H1 (cell line): Measurements from ENCODE around the gene DENND1A. TPM values are rescaled to one million over a fixed set of nuclear protein-coding genes. Genes with fewer than 3 reads are reported as not detected.

Source experiments
- CTCF ChIA-PET: fragments of 300-600 bp; sonication (Branson Sonifier 250); formaldehyde crosslinking; loops from one replicate; lab custom pipeline; 2021; ENCODE audit not compliant: partially characterized antibody; lab: Charles Lee
- POLR2A ChIA-PET: fragments of 300-600 bp; sonication (Branson Sonifier 250); formaldehyde crosslinking; loops from one replicate; lab custom pipeline; 2021; ENCODE audit warnings: inconsistent platforms; ENCODE audit not compliant: partially characterized antibody; lab: Charles Lee
- DNase-seq, 2 experiments: peaks; one replicate each; pipeline versions ENCODE4 v3.0.0 to v3.0.0-alpha.2; 2010 to 2022; ENCODE audit warnings: low spot score in 2 of 2, low read depth in 1 of 2, mixed read lengths in 1 of 2
- FAIRE-seq: peaks from 2 replicates; lab custom pipeline; 2011; peaks lifted over from hg19 to GRCh38; lab: Jason Lieb, UNC
- H2AFZ ChIP-seq: 2 replicates; pipeline ENCODE4 v1.8.1; 2012; ENCODE audit warnings: low read length, inconsistent platforms
- H2AK5ac ChIP-seq: 2 replicates; pipeline ENCODE4 v1.6.1; 2013; ENCODE audit warnings: low read depth, low read length
- H2BK120ac ChIP-seq: replicated peaks from 2 replicates; pipeline ENCODE3; 2013; ENCODE audit warnings: low read depth, low read length, inconsistent platforms
- H2BK12ac ChIP-seq: 2 replicates; pipeline ENCODE4 v1.6.1; 2013; ENCODE audit warnings: low read depth, low read length
- H2BK15ac ChIP-seq: 2 replicates; pipeline ENCODE4 v1.6.1; 2013; ENCODE audit warnings: low read length
- H2BK20ac ChIP-seq: 2 replicates; pipeline ENCODE4 v1.6.1; 2013; ENCODE audit warnings: low read length
- H2BK5ac ChIP-seq: 2 replicates; pipeline ENCODE4 v1.6.1; 2013; ENCODE audit warnings: low read depth, low read length
- H3K14ac ChIP-seq: 2 replicates; pipeline ENCODE4 v1.6.1; 2013; ENCODE audit warnings: inconsistent platforms; ENCODE audit not compliant: insufficient read length
- H3K18ac ChIP-seq: 2 replicates; pipeline ENCODE4 v1.6.1; 2013; ENCODE audit warnings: low read length; ENCODE audit errors: extremely low read depth
- H3K23ac ChIP-seq: 2 replicates; pipeline ENCODE4 v1.6.1; 2013; ENCODE audit warnings: inconsistent platforms; ENCODE audit not compliant: insufficient read length
- H3K23me2 ChIP-seq: 2 replicates; pipeline ENCODE4 v1.6.1; 2013; ENCODE audit warnings: low read depth, low read length
- H3K27ac ChIP-seq: 2 replicates; pipeline ENCODE4 v1.6.1; 2011; ENCODE audit warnings: low read depth, low read length, inconsistent platforms
- H3K27me3 ChIP-seq, 4 experiments: replicated peaks in 1 of 4; 1 replicate in 1 of 4; 2 replicates in 3 of 4; pipeline versions ENCODE4 v1.6.1 to v1.8.1; 2011 to 2013; ENCODE audit warnings: low read length in 3 of 4, mild to moderate bottlenecking in 3 of 4, inconsistent platforms in 2 of 4, mixed read lengths in 2 of 4, moderate library complexity in 1 of 4; ENCODE audit not compliant: control insufficient read depth in 3 of 4, insufficient read depth in 3 of 4; ENCODE audit errors: extremely low read depth in 1 of 4
- H3K36me3 ChIP-seq, 4 experiments: 2 replicates each; pipeline versions ENCODE4 v1.6.1 to v1.8.1; 2011 to 2013; ENCODE audit warnings: mild to moderate bottlenecking in 4 of 4, low read length in 3 of 4, moderate library complexity in 2 of 4, control low read depth in 1 of 4, inconsistent platforms in 1 of 4; ENCODE audit not compliant: insufficient read depth in 4 of 4, control insufficient read depth in 2 of 4
- H3K4ac ChIP-seq: replicated peaks from 2 replicates; pipeline ENCODE3; 2013; ENCODE audit warnings: low read length, low read depth, mixed read lengths, inconsistent platforms; ENCODE audit not compliant: insufficient read length
- H3K4me1 ChIP-seq, 4 experiments: replicated peaks in 1 of 4; 1 replicate in 1 of 4; 2 replicates in 3 of 4; pipeline versions ENCODE4 v1.6.1 to v1.8.1; 2011 to 2013; ENCODE audit warnings: low read length in 3 of 4, inconsistent platforms in 2 of 4, mixed read lengths in 1 of 4; ENCODE audit not compliant: insufficient read depth in 4 of 4, control insufficient read depth in 3 of 4
- H3K4me2 ChIP-seq, 2 experiments: 2 replicates each; pipeline versions ENCODE4 v1.6.1 to v1.8.1; 2011 to 2013; ENCODE audit warnings: low read depth in 2 of 2, low read length in 2 of 2, control low read depth in 1 of 2, inconsistent platforms in 1 of 2, mild to moderate bottlenecking in 1 of 2; ENCODE audit not compliant: insufficient read depth in 1 of 2
- H3K4me3 ChIP-seq, 4 experiments: fragments of 200-600, 300-600 bp in 1 of 4; sonication (generic), shearing (Covaris generic), sonication (Bioruptor Twin) in 1 of 4; 2 replicates each; pipeline versions ENCODE4 v1.5.1 to v1.8.1; 2011 to 2016; ENCODE audit warnings: low read length in 4 of 4, low read depth in 3 of 4, control low read depth in 2 of 4, inconsistent platforms in 2 of 4, mild to moderate bottlenecking in 2 of 4, mixed read lengths in 1 of 4, moderate library complexity in 1 of 4; ENCODE audit not compliant: insufficient read depth in 2 of 4; ENCODE audit errors: extremely low read depth in 1 of 4
- H3K56ac ChIP-seq: replicated peaks from 2 replicates; pipeline ENCODE3; 2013; ENCODE audit warnings: low read depth, mild to moderate bottlenecking, mixed read lengths, low read length, inconsistent platforms; ENCODE audit not compliant: insufficient read length
- H3K79me1 ChIP-seq: 2 replicates; pipeline ENCODE4 v1.6.1; 2013; ENCODE audit warnings: low read depth, low read length, control low read depth
- H3K79me2 ChIP-seq, 2 experiments: 2 replicates each; pipeline versions ENCODE4 v1.6.1 to v1.8.1; 2012 to 2013; ENCODE audit warnings: low read length in 2 of 2, mild to moderate bottlenecking in 2 of 2, inconsistent platforms in 1 of 2; ENCODE audit not compliant: insufficient read depth in 2 of 2, control insufficient read depth in 1 of 2
- H3K9ac ChIP-seq, 4 experiments: replicated peaks in 1 of 4; 1 replicate in 1 of 4; 2 replicates in 3 of 4; pipeline versions ENCODE4 v1.6.1 to v1.8.1; 2011 to 2013; ENCODE audit warnings: low read depth in 3 of 4, low read length in 3 of 4, control low read depth in 2 of 4, mild to moderate bottlenecking in 2 of 4, moderate library complexity in 2 of 4, inconsistent platforms in 1 of 4; ENCODE audit errors: extremely low read depth in 1 of 4
- H3K9me3 ChIP-seq, 2 experiments: 2 replicates each; pipeline versions ENCODE4 v1.6.1 to v1.8.1; 2012 to 2013; ENCODE audit warnings: mild to moderate bottlenecking in 2 of 2, moderate library complexity in 2 of 2, control low read depth in 1 of 2, inconsistent platforms in 1 of 2, low read depth in 1 of 2, low read length in 1 of 2, mixed read lengths in 1 of 2; ENCODE audit not compliant: insufficient read depth in 2 of 2
- H4K20me1 ChIP-seq, 2 experiments: replicated peaks in 1 of 2; 2 replicates each; pipeline versions ENCODE3 to v1.8.1; 2011 to 2013; ENCODE audit warnings: inconsistent platforms in 2 of 2, low read length in 2 of 2, mild to moderate bottlenecking in 1 of 2; ENCODE audit not compliant: insufficient read depth in 2 of 2, control insufficient read depth in 1 of 2
- H4K5ac ChIP-seq: 2 replicates; pipeline ENCODE4 v1.6.1; 2013; ENCODE audit warnings: low read length, low read depth, mixed read lengths, inconsistent platforms; ENCODE audit not compliant: insufficient read length
- H4K8ac ChIP-seq: 2 replicates; pipeline ENCODE4 v1.8.0; 2013; ENCODE audit warnings: mild to moderate bottlenecking, moderate library complexity, low read length, inconsistent platforms; ENCODE audit not compliant: insufficient read depth; ENCODE audit errors: extremely low read depth
- H4K91ac ChIP-seq: replicated peaks from 2 replicates; pipeline ENCODE3; 2013; ENCODE audit warnings: low read length, mixed read lengths, inconsistent platforms; ENCODE audit not compliant: insufficient read length
- ASH2L ChIP-seq: fragments of 200-600, 300-600 bp; sonication (generic); IDR thresholded peaks from one replicate; pipeline ENCODE4 v1.7.1; 2017; ENCODE audit warnings: low read length
- ATF3 ChIP-seq: IDR thresholded peaks from 2 replicates; pipeline ENCODE4 v1.6.1; 2011; ENCODE audit warnings: low read depth, mild to moderate bottlenecking, low read length; ENCODE audit not compliant: insufficient read depth
- KDM5A ChIP-seq: fragments of 200-600 bp; IDR thresholded peaks from 2 replicates; pipeline ENCODE4 v1.7.1; 2012; ENCODE audit warnings: mild to moderate bottlenecking, low read length, inconsistent platforms, mixed read lengths
- RNF2 ChIP-seq: fragments of 200-900, 300-1000 bp; sonication (generic); IDR thresholded peaks from 2 replicates; pipeline ENCODE4 v1.7.1; 2016; ENCODE audit warnings: borderline replicate concordance, low read depth, mild to moderate bottlenecking, antibody characterized with exemption, low read length; ENCODE audit not compliant: poor library complexity, severe bottlenecking; ENCODE audit errors: missing control alignments
- SRF ChIP-seq: IDR thresholded peaks from 2 replicates; pipeline ENCODE4 v1.6.1; 2011; ENCODE audit warnings: mild to moderate bottlenecking, low read depth, low read length, moderate library complexity
- TEAD4 ChIP-seq: IDR thresholded peaks from 2 replicates; pipeline ENCODE4 v1.6.1; 2012; ENCODE audit warnings: low read depth, low read length, inconsistent platforms, mixed read lengths
- WGBS, 2 experiments: shearing (Covaris generic) in 1 of 2; methylation state at CpG; one replicate each; pipeline versions ENCODE4 v1.1.6 to v1.1.7; 2013 to 2015; ENCODE audit warnings: low lambda C conversion rate in 2 of 2, mixed read lengths in 2 of 2, inconsistent platforms in 1 of 2, low coverage in 1 of 2, missing lambda C conversion rate in 1 of 2; ENCODE audit not compliant: insufficient replicate concordance in 2 of 2, insufficient coverage in 1 of 2, insufficient read length in 1 of 2; ENCODE audit errors: extremely low coverage in 1 of 2, missing lambda C conversion rate in 1 of 2; 5-methylcytosine and 5-hydroxymethylcytosine counted together
- polyA plus RNA-seq, 7 experiments: library from polyadenylated mRNA; depleted of rRNA in 3 of 7; stranded (reverse) in 5 of 7; unstranded in 2 of 7; fragments of >200 nt in 5 of 7; fragments of 200-250 nt in 2 of 7; gene quantifications; 1 replicate in 5 of 7; 2 replicates in 1 of 7; 4 replicates in 1 of 7; pipeline versions ENCODE4 v1.2.1 to v1.2.3, GENCODE V29; 2011 to 2013; ENCODE audit warnings: missing spikeins in 2 of 7, mixed read lengths in 2 of 7
- total RNA-seq: library from RNA; stranded (reverse); fragmentation: NEBNext Ultra II Directional; extraction: Animal tissue kit (Norgen Biotek cat#: 25700); gene quantifications from 2 replicates; pipeline ENCODE4 v1.2.1, GENCODE V29; 2021
- TF ChIP-seq, protein P1 (sequence below), 3 experiments: IDR thresholded peaks; 1 replicate in 2 of 3; 2 replicates in 1 of 3; pipeline versions ENCODE4 v1.5.1 to v1.6.1; 2011; ENCODE audit warnings: low read length in 3 of 3, mild to moderate bottlenecking in 3 of 3, inconsistent platforms in 2 of 3, low read depth in 1 of 3, moderate library complexity in 1 of 3; ENCODE audit not compliant: insufficient read depth in 1 of 3; ENCODE audit errors: control extremely low read depth in 1 of 3
- TF ChIP-seq, protein P2 (sequence below): IDR thresholded peaks from 2 replicates; pipeline ENCODE4 v1.6.1; 2012; ENCODE audit warnings: inconsistent platforms

DENND1A gene
- total and polyA plus RNA-seq, 2 of the 8 experiments (the other 6 are each of a cell fraction or from before 2014, with no cell fraction given) = 24.1 to 26.4 TPM

- Histone ChIP-seq H2BK5ac (no peak overlapping the region), H3K23me2 (no peaks in the 10 kb centered on the region), H4K5ac (no peak overlapping the region), H3K4me2 (no peak overlapping the region), H2BK20ac (no peak overlapping the region), H3K14ac (no peak overlapping the region), H4K91ac (no peak overlapping the region), H3K18ac (no peak overlapping the region), H3K4me1 (peaks cover 0 to 18% (median 9%) of the 10 kb centered on the region in 4 experiments; a peak in 6 of 7 replicates), H3K56ac (no peak overlapping the region), H2AFZ (no peak overlapping the region), H3K9me3 (no peaks in the 10 kb centered on the region), H2BK15ac (no peak overlapping the region), H3K4ac (no peak overlapping the region), H3K9ac (no peak overlapping the region), H2BK120ac (no peak overlapping the region), H4K8ac (no peak overlapping the region; the same call in 1 of the 2 replicates), H2AK5ac (no peak overlapping the region), H2BK12ac (no peak overlapping the region), H3K36me3 (no peaks in the 10 kb centered on the region; a peak in 1 of 8 replicates), H3K27ac (no peak overlapping the region), H3K27me3 (no peaks in the 10 kb centered on the region), H3K79me2 (no peaks in the 10 kb centered on the region), H3K23ac (no peak overlapping the region), H3K4me3 (no peak overlapping the region), H3K79me1 (no peaks in the 10 kb centered on the region), H4K20me1 (no peaks in the 10 kb centered on the region)
- no peak for DNase-seq
- WGBS, 2 experiments = 87% methylated on average over 12 of the region's 12 CpGs; no CpG with 5 or more reads in 1 of the 2 experiments
- ChIA-PET CTCF (interaction anchor here (0.6 to 4.9 kb wide), 9 partner anchors 8 to 956 kb away, joined by 3 to 40 read pairs (median 4); no protein-coding TSS in a partner anchor), POLR2A (interaction anchor here (1.0 to 1.4 kb wide), 3 partner anchors 9 to 19 kb away, joined by 3 to 4 read pairs (median 3); no protein-coding TSS in a partner anchor)
- FAIRE-seq = no peak
- TF ChIP-seq KDM5A = no peak
- TF ChIP-seq, protein P1, sequence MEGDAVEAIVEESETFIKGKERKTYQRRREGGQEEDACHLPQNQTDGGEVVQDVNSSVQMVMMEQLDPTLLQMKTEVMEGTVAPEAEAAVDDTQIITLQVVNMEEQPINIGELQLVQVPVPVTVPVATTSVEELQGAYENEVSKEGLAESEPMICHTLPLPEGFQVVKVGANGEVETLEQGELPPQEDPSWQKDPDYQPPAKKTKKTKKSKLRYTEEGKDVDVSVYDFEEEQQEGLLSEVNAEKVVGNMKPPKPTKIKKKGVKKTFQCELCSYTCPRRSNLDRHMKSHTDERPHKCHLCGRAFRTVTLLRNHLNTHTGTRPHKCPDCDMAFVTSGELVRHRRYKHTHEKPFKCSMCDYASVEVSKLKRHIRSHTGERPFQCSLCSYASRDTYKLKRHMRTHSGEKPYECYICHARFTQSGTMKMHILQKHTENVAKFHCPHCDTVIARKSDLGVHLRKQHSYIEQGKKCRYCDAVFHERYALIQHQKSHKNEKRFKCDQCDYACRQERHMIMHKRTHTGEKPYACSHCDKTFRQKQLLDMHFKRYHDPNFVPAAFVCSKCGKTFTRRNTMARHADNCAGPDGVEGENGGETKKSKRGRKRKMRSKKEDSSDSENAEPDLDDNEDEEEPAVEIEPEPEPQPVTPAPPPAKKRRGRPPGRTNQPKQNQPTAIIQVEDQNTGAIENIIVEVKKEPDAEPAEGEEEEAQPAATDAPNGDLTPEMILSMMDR (IDR thresholded peaks at IDR 0.05; ENCODE audit: control extremely low read depth in 1 of 3, insufficient read depth in 1 of 3, low read depth in 1 of 3, low read length in 3 of 3) = no peak
- no peak for TF ChIP-seq RNF2
- TF ChIP-seq ATF3 = no peak
- TF ChIP-seq, protein P2, sequence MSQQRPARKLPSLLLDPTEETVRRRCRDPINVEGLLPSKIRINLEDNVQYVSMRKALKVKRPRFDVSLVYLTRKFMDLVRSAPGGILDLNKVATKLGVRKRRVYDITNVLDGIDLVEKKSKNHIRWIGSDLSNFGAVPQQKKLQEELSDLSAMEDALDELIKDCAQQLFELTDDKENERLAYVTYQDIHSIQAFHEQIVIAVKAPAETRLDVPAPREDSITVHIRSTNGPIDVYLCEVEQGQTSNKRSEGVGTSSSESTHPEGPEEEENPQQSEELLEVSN = no peak
- no peak for TF ChIP-seq SRF
- TF ChIP-seq TEAD4 = no peak
- TF ChIP-seq ASH2L = no peak
These were observed 519.5 kb downstream of the DENND1A start for GRCh38 chr9:123410281-123410910.
